DOHH2 (cell line): ENCODE measurements around the gene ZNF608.

ENCODE experiments used
- EZH2phosphoT487 ChIP-seq: fragments of 200-600 bp; sonication (generic); IDR thresholded peaks from 2 replicates; pipeline ENCODE4 v1.6.1; 2017; ENCODE audit warnings: borderline replicate concordance, mild to moderate bottlenecking, antibody characterized with exemption, low read length, moderate library complexity, mixed read lengths
- TF ChIP-seq, protein P1 (sequence below): fragments of 200-600 bp; sonication (generic); IDR thresholded peaks from one replicate; pipeline ENCODE4 v1.5.1; 2014; ENCODE audit warnings: antibody characterized with exemption, mild to moderate bottlenecking, low read depth, low read length; ENCODE audit not compliant: poor library complexity, severe bottlenecking

DNA sequence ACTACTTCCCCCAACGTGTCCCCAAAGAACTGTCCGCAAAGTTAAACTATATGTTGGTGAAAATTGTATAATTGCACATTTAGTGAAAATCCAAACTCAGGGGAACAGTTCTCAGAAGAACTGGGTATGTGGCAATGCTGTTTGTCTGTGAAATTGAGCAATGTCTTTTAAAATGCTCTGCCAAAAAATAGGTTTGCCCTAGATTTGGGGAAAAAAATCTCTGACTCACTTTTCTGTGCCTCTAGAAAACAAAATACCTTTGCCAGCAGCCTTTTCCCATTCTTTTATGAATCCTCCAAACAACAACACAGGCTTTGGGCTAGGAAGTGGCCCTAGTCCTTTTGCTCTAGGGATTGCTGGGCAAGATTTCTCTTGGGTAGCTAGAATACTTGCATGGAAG is 37.4 kb upstream of the ZNF608 start:
- TF ChIP-seq, protein P1, sequence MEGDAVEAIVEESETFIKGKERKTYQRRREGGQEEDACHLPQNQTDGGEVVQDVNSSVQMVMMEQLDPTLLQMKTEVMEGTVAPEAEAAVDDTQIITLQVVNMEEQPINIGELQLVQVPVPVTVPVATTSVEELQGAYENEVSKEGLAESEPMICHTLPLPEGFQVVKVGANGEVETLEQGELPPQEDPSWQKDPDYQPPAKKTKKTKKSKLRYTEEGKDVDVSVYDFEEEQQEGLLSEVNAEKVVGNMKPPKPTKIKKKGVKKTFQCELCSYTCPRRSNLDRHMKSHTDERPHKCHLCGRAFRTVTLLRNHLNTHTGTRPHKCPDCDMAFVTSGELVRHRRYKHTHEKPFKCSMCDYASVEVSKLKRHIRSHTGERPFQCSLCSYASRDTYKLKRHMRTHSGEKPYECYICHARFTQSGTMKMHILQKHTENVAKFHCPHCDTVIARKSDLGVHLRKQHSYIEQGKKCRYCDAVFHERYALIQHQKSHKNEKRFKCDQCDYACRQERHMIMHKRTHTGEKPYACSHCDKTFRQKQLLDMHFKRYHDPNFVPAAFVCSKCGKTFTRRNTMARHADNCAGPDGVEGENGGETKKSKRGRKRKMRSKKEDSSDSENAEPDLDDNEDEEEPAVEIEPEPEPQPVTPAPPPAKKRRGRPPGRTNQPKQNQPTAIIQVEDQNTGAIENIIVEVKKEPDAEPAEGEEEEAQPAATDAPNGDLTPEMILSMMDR: no peak
- TF ChIP-seq EZH2phosphoT487: no peak
